Measurements from ENCODE around the gene ATAD3B.
A peak's percentile ranks its signal among the peaks of the same experiment; 100 is the strongest.
"Not testable (repeated sequence)": the region's sequence is repeated elsewhere in the genome, so short reads cannot be mapped to it uniquely, and the experiment has no call there.

Gene ATAD3B

GRCh38 chr1:1479547-1480487, 8.3 kb downstream of the ATAD3B start:
- DNase-seq (ENCODE audit: low spot score): no peak

- DNase-seq (ENCODE audit: low spot score): not testable (repeated sequence)
These were observed 8.9 kb downstream of the ATAD3B start for GRCh38 chr1:1480488-1480867.

GRCh38 chr1:1481811-1482210, 10.2 kb downstream of the ATAD3B start:
- not testable (repeated sequence) for DNase-seq (ENCODE audit: low spot score)

- DNase-seq (ENCODE audit: low spot score): no peak
These were observed 11.3 kb downstream of the ATAD3B start for GRCh38 chr1:1482856-1483255.

- DNase-seq (ENCODE audit: low spot score): no peak
These were observed 12.1 kb downstream of the ATAD3B start for GRCh38 chr1:1483714-1484113.

- DNase-seq (ENCODE audit: low spot score): not testable (repeated sequence)
These were observed 13.6 kb downstream of the ATAD3B start for GRCh38 chr1:1484976-1485750.

GRCh38 chr1:1485755-1486317, 14.3 kb downstream of the ATAD3B start:
- DNase-seq (ENCODE audit: low spot score): not testable (repeated sequence)

GRCh38 chr1:1487701-1488100, 16.1 kb downstream of the ATAD3B start:
- DNase-seq (ENCODE audit: low spot score): no peak

GRCh38 chr1:1489231-1489630, 17.7 kb downstream of the ATAD3B start:
- DNase-seq (ENCODE audit: low spot score): no peak

GRCh38 chr1:1489861-1490260, 18.3 kb downstream of the ATAD3B start:
- no peak for DNase-seq (ENCODE audit: low spot score)

- no peak for DNase-seq (ENCODE audit: low spot score)
These were observed 19.2 kb downstream of the ATAD3B start for GRCh38 chr1:1490633-1491230.

GRCh38 chr1:1491601-1492000, 20.0 kb downstream of the ATAD3B start:
- DNase-seq (ENCODE audit: low spot score): no peak

GRCh38 chr1:1494311-1494710, 22.7 kb downstream of the ATAD3B start:
- not testable (repeated sequence) for DNase-seq (ENCODE audit: low spot score)

- not testable (repeated sequence) for DNase-seq (ENCODE audit: low spot score)
These were observed 24.0 kb downstream of the ATAD3B start for GRCh38 chr1:1495461-1495975.

GRCh38 chr1:1504777-1505365, 33.3 kb downstream of the ATAD3B start:
- DNase-seq (ENCODE audit: low spot score): peak; percentile 41

GRCh38 chr1:1505366-1505798, 33.8 kb downstream of the ATAD3B start:
- peak; percentile 35 for DNase-seq (ENCODE audit: low spot score)

GRCh38 chr1:1505801-1506200, 34.2 kb downstream of the ATAD3B start:
- not testable (repeated sequence) for DNase-seq (ENCODE audit: low spot score)

GRCh38 chr1:1507305-1507704, 35.7 kb downstream of the ATAD3B start:
- DNase-seq (ENCODE audit: low spot score): no peak

GRCh38 chr1:1508775-1509464, 37.4 kb downstream of the ATAD3B start:
- DNase-seq (ENCODE audit: low spot score): not testable (repeated sequence)

GRCh38 chr1:1509465-1509850, 37.9 kb downstream of the ATAD3B start:
- DNase-seq (ENCODE audit: low spot score): not testable (repeated sequence)
